K562 (cell line): ENCODE measurements around the gene NOTO. TPM values are rescaled to one million over a fixed set of nuclear protein-coding genes. Genes with fewer than 3 reads are reported as not detected.

Experiments
- ATAC-seq: fragments of 200-7000 bp; cut with Tn5 transposase; 3 replicates; pipeline ENCODE4 v1.9.1; 2020; ENCODE audit warnings: moderate library complexity
- BruUV-seq: library from RNA; stranded (reverse); fragments of 400-500 nt; replicated peaks from 2 replicates; lab custom pipeline; 2021; lab: Mats Ljungman, UMichigan
- CTCF ChIA-PET: fragments of 300-600 bp; formaldehyde crosslinking; extraction: SDS; loops from one replicate; lab custom pipeline; 2021; ENCODE audit warnings: low intra/inter-chr PET ratio; lab: Yijun Ruan, JAX
- POLR2A ChIA-PET: fragments of 300-600, 350-650 bp; sonication (Branson Sonifier 250); formaldehyde crosslinking; extraction: SDS; loops from one replicate; lab custom pipeline; 2021; ENCODE audit warnings: antibody characterized with exemption, inconsistent platforms; lab: Yijun Ruan, JAX
- DNase-seq, 4 experiments: peaks; one replicate each; pipeline versions ENCODE4 v3.0.0 to v3.0.0-alpha.2; 2011 to 2018; ENCODE audit warnings: low spot score in 3 of 4, mixed read lengths in 3 of 4; ENCODE audit errors: extremely low read depth in 1 of 4
- FAIRE-seq: peaks from 2 replicates; lab custom pipeline; 2011; peaks lifted over from hg19 to GRCh38; lab: Jason Lieb, UNC
- H2AFZ ChIP-seq: 2 replicates; pipeline ENCODE4 v1.6.0; 2011; ENCODE audit warnings: low read depth, low read length, control low read depth, inconsistent platforms
- H3K27ac ChIP-seq: fragments of 200-600 bp; 3 replicates; pipeline ENCODE4 v1.8.0; 2011; ENCODE audit warnings: low read depth, mild to moderate bottlenecking, control low read depth, inconsistent platforms, low read length, moderate library complexity, mixed read lengths; ENCODE audit errors: extremely low read depth
- H3K27me3 ChIP-seq, 2 experiments: fragments of 300-600 bp in 1 of 2; 2 replicates in 1 of 2; 3 replicates in 1 of 2; pipeline versions ENCODE4 v1.6.0 to v1.8.0; 2011; ENCODE audit warnings: inconsistent platforms in 2 of 2, low read length in 2 of 2, mild to moderate bottlenecking in 1 of 2, mixed read lengths in 1 of 2, moderate library complexity in 1 of 2; ENCODE audit not compliant: control insufficient read depth in 2 of 2, insufficient read depth in 2 of 2
- H3K36me3 ChIP-seq: fragments of 300-600 bp; 3 replicates; pipeline ENCODE4 v1.8.0; 2011; ENCODE audit warnings: mild to moderate bottlenecking, low read length, inconsistent platforms; ENCODE audit not compliant: control insufficient read depth, insufficient read depth
- H3K4me1 ChIP-seq, 2 experiments: fragments of 200-600 bp in 1 of 2; replicated peaks in 1 of 2; 2 replicates in 1 of 2; 3 replicates in 1 of 2; pipeline versions ENCODE4 v1.5.1 to v1.8.0; 2011; ENCODE audit warnings: inconsistent platforms in 2 of 2, low read length in 2 of 2, mild to moderate bottlenecking in 1 of 2, mixed read lengths in 1 of 2, moderate library complexity in 1 of 2; ENCODE audit not compliant: control insufficient read depth in 2 of 2, insufficient read depth in 2 of 2
- H3K4me2 ChIP-seq: 2 replicates; pipeline ENCODE4 v1.6.1; 2011; ENCODE audit warnings: low read length, control low read depth, inconsistent platforms, mixed read lengths; ENCODE audit not compliant: insufficient read depth
- H3K4me3 ChIP-seq: fragments of 200-600 bp; sonication (generic), shearing (Covaris generic); 2 replicates; pipeline ENCODE4 v1.5.1; 2016; ENCODE audit warnings: control low read depth, inconsistent platforms
- H3K79me2 ChIP-seq: fragments of 200-600 bp; 3 replicates; pipeline ENCODE4 v1.8.0; 2011; ENCODE audit warnings: low read length, inconsistent platforms; ENCODE audit not compliant: control insufficient read depth, insufficient read depth
- H3K9ac ChIP-seq, 2 experiments: 2 replicates each; pipeline versions ENCODE4 v1.6.0 to v1.6.1; 2011; ENCODE audit warnings: low read depth in 2 of 2, low read length in 2 of 2, control low read depth in 1 of 2, inconsistent platforms in 1 of 2, mild to moderate bottlenecking in 1 of 2, mixed read lengths in 1 of 2; ENCODE audit not compliant: insufficient read depth in 1 of 2
- H3K9me1 ChIP-seq: one replicate; pipeline ENCODE4 v1.6.0; 2011; ENCODE audit warnings: inconsistent platforms, mild to moderate bottlenecking, low read length, moderate library complexity; ENCODE audit not compliant: control insufficient read depth, insufficient read depth
- H3K9me3 ChIP-seq: replicated peaks from 2 replicates; pipeline ENCODE4 v1.5.1; 2011; ENCODE audit warnings: low read depth, low read length, inconsistent platforms; ENCODE audit not compliant: control insufficient read depth, insufficient read depth
- H4K20me1 ChIP-seq: replicated peaks from 2 replicates; pipeline ENCODE4 v1.6.1; 2011; ENCODE audit warnings: low read length, inconsistent platforms, mixed read lengths; ENCODE audit not compliant: control insufficient read depth, insufficient read depth
- ASH1L ChIP-seq: fragments of 450-650 bp; IDR thresholded peaks from 2 replicates; pipeline ENCODE4 v1.6.1; 2018; ENCODE audit warnings: borderline replicate concordance, mild to moderate bottlenecking, low read depth; ENCODE audit not compliant: partially characterized antibody
- E2F6 ChIP-seq, 2 experiments: IDR thresholded peaks; 2 replicates each; pipeline ENCODE4 v1.6.1; 2011; ENCODE audit warnings: borderline replicate concordance in 1 of 2, control low read depth in 1 of 2, low read depth in 1 of 2, low read length in 1 of 2, mild to moderate bottlenecking in 1 of 2, mixed read lengths in 1 of 2, moderate library complexity in 1 of 2; ENCODE audit not compliant: insufficient read depth in 1 of 2, insufficient read length in 1 of 2, poor library complexity in 1 of 2, severe bottlenecking in 1 of 2; ENCODE audit errors: extremely low read depth in 1 of 2
- EGR1 ChIP-seq: fragments of 450-650 bp; conservative IDR thresholded peaks from 2 replicates; pipeline ENCODE4 v1.6.1; 2017; ENCODE audit warnings: mild to moderate bottlenecking
- ETS1 ChIP-seq: conservative IDR thresholded peaks from 2 replicates; pipeline ENCODE4 v1.6.1; 2011; ENCODE audit warnings: low read depth, mild to moderate bottlenecking, low read length; ENCODE audit not compliant: control insufficient read depth
- HMGXB4 ChIP-seq: sonication (generic); formaldehyde crosslinking; IDR thresholded peaks from 2 replicates; pipeline ENCODE4 v1.8.1; 2023; ENCODE audit warnings: mild to moderate bottlenecking, missing genetic modification reagents
- NFYB ChIP-seq: IDR thresholded peaks from 2 replicates; pipeline ENCODE4 v1.6.1; 2011; ENCODE audit warnings: mild to moderate bottlenecking, moderate library complexity; ENCODE audit not compliant: insufficient read length; ENCODE audit errors: extremely low read depth
- SMARCB1 ChIP-seq: IDR thresholded peaks from 2 replicates; pipeline ENCODE4 v1.6.1; 2011; ENCODE audit warnings: improper control_type of control experiment, low read depth; ENCODE audit not compliant: insufficient read length
- SREBF1 ChIP-seq: fragments of 150-350 bp; IDR thresholded peaks from 2 replicates; pipeline ENCODE4 v1.6.1; 2014; ENCODE audit warnings: antibody characterized with exemption, low read depth, low read length, borderline replicate concordance
- TOE1 ChIP-seq, 2 experiments: fragments of 450-650 bp in 1 of 2; sonication (generic) in 1 of 2; formaldehyde crosslinking in 1 of 2; IDR thresholded peaks; 2 replicates each; pipeline versions ENCODE4 v1.7.1 to v1.8.0; 2016 to 2022; ENCODE audit warnings: borderline replicate concordance in 2 of 2, mild to moderate bottlenecking in 2 of 2, antibody characterized with exemption in 1 of 2, inconsistent platforms in 1 of 2, low read depth in 1 of 2, missing genetic modification reagents in 1 of 2, moderate library complexity in 1 of 2
- U2AF2 ChIP-seq: fragments of 200-400 bp; formaldehyde crosslinking; optimal IDR thresholded peaks from 2 replicates; pipeline ENCODE3; 2017; ENCODE audit warnings: low read depth, mild to moderate bottlenecking, low read length
- XRCC3 ChIP-seq: fragments of 450-650 bp; IDR thresholded peaks from 2 replicates; pipeline ENCODE4 v1.6.1; 2017; ENCODE audit warnings: mild to moderate bottlenecking, moderate library complexity
- ZBTB2 ChIP-seq: fragments of 450-650 bp; IDR thresholded peaks from 2 replicates; pipeline ENCODE4 v1.6.1; 2016; ENCODE audit warnings: antibody characterized with exemption
- WGBS: fragments of 100-300 bp; shearing (Covaris generic); methylation state at CpG from one replicate; pipeline ENCODE4 v1.1.6; 2016; ENCODE audit warnings: low coverage, mixed read lengths; ENCODE audit not compliant: insufficient coverage; ENCODE audit errors: missing lambda C conversion rate; 5-methylcytosine and 5-hydroxymethylcytosine counted together
- in situ Hi-C: fragments of 300-500 bp; cut with MboI; formaldehyde crosslinking; loops from 4 replicates; pipeline ENCODE4 v1.15.0; 2018; ENCODE audit warnings: inconsistent platforms, mixed read lengths
- intact Hi-C: fragments of 100-400 bp; cut with micrococcal nuclease; formaldehyde crosslinking; loops from 2 replicates; pipeline ENCODE4 v1.14.2; 2022
- polyA plus RNA-seq, 8 experiments: library from polyadenylated mRNA; depleted of rRNA in 4 of 8; stranded (reverse) in 5 of 8; unstranded in 3 of 8; fragments of >200 nt; fragmentation: Nextera tagmentation in 2 of 8; fragmentation: Illumina TruSeq in 1 of 8; extraction: Ambion mirVana in 2 of 8; extraction: Trizol in 1 of 8; gene quantifications; 2 replicates each; pipeline versions ENCODE4 v1.2.1 to v1.2.3, GENCODE V29; 2011 to 2014; ENCODE audit warnings: inconsistent platforms in 1 of 8, missing spikeins in 1 of 8
- total RNA-seq, 7 experiments: library from RNA; depleted of rRNA in 6 of 7; stranded (reverse); fragments of >200 nt in 6 of 7; fragmentation: Illumina TruSeq in 2 of 7; extraction: Trizol in 2 of 7; gene quantifications; 2 replicates each; pipeline versions ENCODE4 v1.2.1 to v1.2.3, GENCODE V29; 2011 to 2021; ENCODE audit warnings: low replicate concordance in 1 of 7

Gene NOTO
- total and polyA plus RNA-seq, 9 of the 15 experiments (the other 6 are each of a cell fraction or from before 2014, with no cell fraction given) = not detected

- Histone ChIP-seq H3K27ac (peak within 1 kb of the TSS; percentile 87), H3K9ac (peak within 1 kb of the TSS; percentile 94 to 95), H4K20me1 (peaks cover 30% of the 10 kb centered on the region), H3K27me3 (no peaks in the 10 kb centered on the region), H3K9me1 (peaks cover 11% of the 10 kb centered on the region), H2AFZ (peak within 1 kb of the TSS; percentile 95), H3K4me3 (peak within 1 kb of the TSS; percentile 95), H3K9me3 (no peaks in the 10 kb centered on the region), H3K4me2 (peak within 1 kb of the TSS; percentile 98), H3K36me3 (peaks cover 45% of the 10 kb centered on the region), H3K79me2 (peaks cover 58% of the 10 kb centered on the region), H3K4me1 (peaks cover 16 to 19% of the 10 kb centered on the region in 2 experiments; a peak in 3 of 5 replicates)
- DNase-seq (peak; percentile 97 to 99 (median 98)), FAIRE-seq (peak; percentile 98), ATAC-seq (peak; percentile 94)
- intact Hi-C loops (loop anchor here (1.0 kb wide), 1 partner anchor 19 kb away; the partner anchor contains the start of gene SMYD5), in situ Hi-C loops (no loop called here)
- ChIA-PET POLR2A (interaction anchor here (0.5 to 6.3 kb wide), 18 partner anchors 10 to 661 kb away, joined by 3 to 43 read pairs (median 5); no protein-coding TSS in a partner anchor), CTCF (no interaction called here)
- TSS peak; percentile 40 for BruUV-seq
- under 1% methylated on average over 43 of the region's 67 CpGs for WGBS
- TF ChIP-seq XRCC3 (no peak), TOE1 (IDR thresholded peaks at IDR 0.05; ENCODE audit: borderline replicate concordance) (peak; percentile 61), TOE1 (CRISPR knock-in tag; IDR thresholded peaks at IDR 0.05; ENCODE audit: borderline replicate concordance, low read depth) (no peak), U2AF2 (no peak), SMARCB1 (no peak), ZBTB2 (peak; percentile 76), E2F6 (IDR thresholded peaks at IDR 0.05; ENCODE audit: borderline replicate concordance in 1 of 2, extremely low read depth in 1 of 2, insufficient read depth in 1 of 2, insufficient read length in 1 of 2, low read depth in 1 of 2, low read length in 1 of 2, poor library complexity in 1 of 2, severe bottlenecking in 1 of 2) (peak; percentile 74 to 88), EGR1 (peak; percentile 88), NFYB (peak; percentile 90), ASH1L (peak; percentile 98), SREBF1 (no peak), ETS1 (0 out of 2 replicates have a peak, but pooled peaks have one; percentile 12), HMGXB4 (CRISPR knock-in tag) (no peak; the same call in 1 of the 2 replicates)
Observed at GRCh38 chr2:73233154-73233931, 31.0 kb downstream of the NOTO start, which contains the start of gene PRADC1. TSS of gene PRADC1 (minus strand) at chr2:73233239. CDS start at chr2:73233160, 79 bp downstream.
